ENCODE data around the gene CRTC3.
A peak's percentile ranks its signal among the peaks of the same experiment; 100 is the strongest.

Gene CRTC3, protein sequence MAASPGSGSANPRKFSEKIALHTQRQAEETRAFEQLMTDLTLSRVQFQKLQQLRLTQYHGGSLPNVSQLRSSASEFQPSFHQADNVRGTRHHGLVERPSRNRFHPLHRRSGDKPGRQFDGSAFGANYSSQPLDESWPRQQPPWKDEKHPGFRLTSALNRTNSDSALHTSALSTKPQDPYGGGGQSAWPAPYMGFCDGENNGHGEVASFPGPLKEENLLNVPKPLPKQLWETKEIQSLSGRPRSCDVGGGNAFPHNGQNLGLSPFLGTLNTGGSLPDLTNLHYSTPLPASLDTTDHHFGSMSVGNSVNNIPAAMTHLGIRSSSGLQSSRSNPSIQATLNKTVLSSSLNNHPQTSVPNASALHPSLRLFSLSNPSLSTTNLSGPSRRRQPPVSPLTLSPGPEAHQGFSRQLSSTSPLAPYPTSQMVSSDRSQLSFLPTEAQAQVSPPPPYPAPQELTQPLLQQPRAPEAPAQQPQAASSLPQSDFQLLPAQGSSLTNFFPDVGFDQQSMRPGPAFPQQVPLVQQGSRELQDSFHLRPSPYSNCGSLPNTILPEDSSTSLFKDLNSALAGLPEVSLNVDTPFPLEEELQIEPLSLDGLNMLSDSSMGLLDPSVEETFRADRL

DNA sequence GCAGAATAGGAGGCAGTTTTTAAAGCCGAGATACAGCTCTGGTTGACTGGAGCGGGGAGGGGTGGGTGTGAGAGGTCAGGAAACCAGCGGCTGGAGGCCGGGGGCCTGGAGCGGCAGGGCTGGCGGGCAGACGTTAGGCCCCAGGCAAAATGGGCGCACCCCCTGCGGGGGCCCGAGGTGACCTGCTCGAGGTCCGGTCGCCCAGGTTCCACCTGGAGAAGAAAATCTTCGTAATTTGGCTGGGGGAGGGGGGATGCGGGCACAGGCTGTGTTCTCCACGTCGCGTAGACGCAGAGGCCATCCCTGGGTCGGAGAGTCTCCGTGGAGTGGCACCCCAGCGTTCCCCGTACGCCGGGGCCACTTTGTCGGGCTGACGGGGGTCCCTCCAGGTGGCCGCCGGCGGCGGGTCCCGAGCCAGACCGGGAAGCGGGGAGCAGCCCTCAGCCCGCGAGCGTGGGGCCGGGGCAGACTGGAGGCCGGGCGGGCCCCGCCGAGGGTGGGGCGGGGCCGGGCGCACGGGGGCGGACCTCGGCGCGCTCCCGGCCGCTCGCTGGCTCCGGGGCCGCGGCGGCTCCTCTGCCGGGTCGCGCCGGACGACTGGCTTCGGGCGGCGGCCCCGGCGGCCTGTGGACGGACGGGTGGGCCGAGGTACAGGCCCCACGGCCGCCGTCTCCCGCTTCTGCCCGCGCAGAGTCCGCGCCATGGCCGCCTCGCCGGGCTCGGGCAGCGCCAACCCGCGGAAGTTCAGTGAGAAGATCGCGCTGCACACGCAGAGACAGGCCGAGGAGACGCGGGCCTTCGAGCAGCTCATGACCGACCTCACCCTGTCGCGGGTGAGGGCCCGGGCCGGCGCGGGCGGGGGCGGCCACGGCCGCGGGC is at the start of gene CRTC3:
CRTC3 (plus strand) TSS at position 553 of the 879 bp plus-strand sequence; CDS start at position 702, 149 bp downstream.
- Mint-ChIP-seq H3K27me3 (no peaks in the 10 kb centered on the region), H3K36me3 (no peaks in the 10 kb centered on the region), H3K4me1 (ENCODE audit: low read depth) (peaks cover 40% of the 10 kb centered on the region), H3K4me3 (peak within 1 kb of the TSS; percentile 95), H3K27ac (peak within 1 kb of the TSS; percentile 90), H3K9me3 (ENCODE audit: low read depth) (no peaks in the 10 kb centered on the region)

DNA sequence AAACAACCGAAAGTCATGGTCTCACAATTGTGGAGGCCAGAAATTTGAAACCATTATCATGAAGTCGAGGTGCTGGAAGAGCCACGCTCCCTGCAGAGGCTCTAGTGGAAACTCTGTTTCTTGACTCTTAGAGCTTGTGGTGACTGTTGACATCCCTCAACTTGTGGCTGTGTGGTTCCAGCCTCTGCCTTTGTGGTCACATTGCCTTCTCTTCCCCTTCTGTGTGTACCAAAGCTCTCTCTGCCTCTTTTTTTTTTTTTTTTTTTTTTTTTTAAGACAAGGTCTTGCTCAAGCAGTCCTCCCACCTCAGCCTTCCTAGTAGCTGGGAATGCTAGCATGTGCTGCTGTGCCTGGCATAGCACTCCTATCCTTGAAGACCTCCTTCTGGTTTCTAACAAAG is 48.7 kb upstream of the CRTC3 start:
- Mint-ChIP-seq H3K9me3 (ENCODE audit: low read depth) (no peaks in the 10 kb centered on the region), H3K4me3 (no peak overlapping the region), H3K4me1 (ENCODE audit: low read depth) (peaks cover 32% of the 10 kb centered on the region), H3K27ac (no peak overlapping the region), H3K27me3 (no peaks in the 10 kb centered on the region), H3K36me3 (peaks cover 20% of the 10 kb centered on the region)

DNA sequence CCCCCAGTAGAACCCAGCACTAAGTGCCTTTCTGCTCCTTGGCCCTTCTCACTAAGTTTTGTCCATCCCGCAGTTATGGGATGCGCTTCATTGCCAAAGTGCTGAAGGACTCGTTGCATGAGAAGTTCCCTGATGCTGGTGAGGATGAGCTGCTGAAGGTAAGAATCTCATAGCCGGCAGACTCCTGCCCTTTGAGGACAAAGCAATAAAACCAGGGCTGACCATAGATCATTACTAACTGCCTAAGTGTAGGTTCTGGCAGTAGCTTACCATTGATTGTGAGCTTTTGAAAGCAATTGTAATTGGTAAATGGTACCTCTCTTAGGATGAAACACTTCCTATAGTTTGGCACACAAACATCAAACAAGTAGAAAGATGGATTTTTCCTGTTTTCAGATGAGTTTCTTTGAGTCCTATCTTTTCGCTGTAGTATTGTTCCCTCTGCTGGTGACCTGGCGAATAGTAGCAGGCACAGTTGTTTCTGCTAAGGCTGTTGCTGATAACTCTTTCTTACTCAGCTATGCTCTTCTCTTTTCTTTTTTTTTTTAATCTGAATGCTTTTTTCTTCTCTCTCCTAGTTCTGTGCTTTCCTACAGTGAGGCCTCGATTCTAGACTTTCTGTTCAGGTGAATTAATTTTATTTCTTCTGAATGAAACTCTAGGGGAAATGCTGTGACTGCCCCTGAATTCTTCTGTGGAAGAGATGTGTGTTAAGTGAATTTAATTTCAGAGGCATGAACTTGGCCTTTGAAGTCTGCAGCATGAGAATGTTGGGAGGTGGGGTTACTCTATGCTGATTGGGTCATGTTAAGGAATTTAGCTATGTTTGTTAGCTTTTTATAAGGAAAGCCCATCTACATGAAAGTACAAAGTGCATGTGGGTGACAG is 47.4 kb upstream of the CRTC3 start:
- no peak overlapping the region for H3K27ac Mint-ChIP-seq
- H3K27me3 Mint-ChIP-seq: no peaks in the 10 kb centered on the region
- peaks cover 28% of the 10 kb centered on the region for H3K4me1 Mint-ChIP-seq (ENCODE audit: low read depth)
- no peaks in the 10 kb centered on the region for H3K9me3 Mint-ChIP-seq (ENCODE audit: low read depth)
- peaks cover 20% of the 10 kb centered on the region for H3K36me3 Mint-ChIP-seq
- H3K4me3 Mint-ChIP-seq: no peak overlapping the region

DNA sequence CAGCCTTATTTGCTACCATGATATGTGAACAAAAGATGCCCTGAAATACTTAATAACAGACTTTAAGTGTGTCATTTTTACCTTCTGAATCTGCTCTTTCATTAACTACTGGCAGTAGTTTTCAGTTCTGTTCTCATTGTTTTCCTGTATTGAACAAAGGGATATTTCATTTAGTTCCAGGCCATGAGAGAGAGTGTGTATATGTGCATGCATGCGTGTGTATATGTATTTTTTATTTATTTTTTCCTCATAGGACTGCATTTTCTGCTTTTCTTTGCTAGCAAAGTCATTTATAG is 46.8 kb upstream of the CRTC3 start:
- H3K4me3 Mint-ChIP-seq: no peak overlapping the region
- no peaks in the 10 kb centered on the region for H3K9me3 Mint-ChIP-seq (ENCODE audit: low read depth)
- H3K36me3 Mint-ChIP-seq: peaks cover 17% of the 10 kb centered on the region
- no peaks in the 10 kb centered on the region for H3K27me3 Mint-ChIP-seq
- H3K4me1 Mint-ChIP-seq (ENCODE audit: low read depth): peaks cover 26% of the 10 kb centered on the region
- H3K27ac Mint-ChIP-seq: no peak overlapping the region

DNA sequence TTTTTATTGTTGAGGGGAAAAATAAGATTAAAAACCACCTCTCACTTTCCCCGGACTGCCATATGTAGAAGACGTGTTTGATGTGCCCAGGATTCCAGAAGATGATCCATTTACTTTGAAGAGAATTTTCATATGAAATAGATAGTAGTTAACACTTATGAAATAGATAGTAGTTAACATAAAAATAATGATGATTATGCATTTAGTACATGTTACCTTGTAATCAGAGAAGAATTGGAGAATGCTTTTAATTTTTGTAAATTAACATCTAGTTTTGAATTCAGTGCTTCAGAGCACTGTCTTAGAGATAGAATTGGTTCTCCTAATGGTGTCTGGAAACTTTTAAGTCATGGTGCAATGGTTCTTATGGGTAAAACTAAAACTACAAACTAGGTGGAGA is 46.1 kb upstream of the CRTC3 start:
- Mint-ChIP-seq H3K27me3 (no peaks in the 10 kb centered on the region), H3K4me3 (no peak overlapping the region), H3K9me3 (ENCODE audit: low read depth) (no peaks in the 10 kb centered on the region), H3K36me3 (peaks cover 17% of the 10 kb centered on the region), H3K4me1 (ENCODE audit: low read depth) (peaks cover 24% of the 10 kb centered on the region), H3K27ac (no peak overlapping the region)

DNA sequence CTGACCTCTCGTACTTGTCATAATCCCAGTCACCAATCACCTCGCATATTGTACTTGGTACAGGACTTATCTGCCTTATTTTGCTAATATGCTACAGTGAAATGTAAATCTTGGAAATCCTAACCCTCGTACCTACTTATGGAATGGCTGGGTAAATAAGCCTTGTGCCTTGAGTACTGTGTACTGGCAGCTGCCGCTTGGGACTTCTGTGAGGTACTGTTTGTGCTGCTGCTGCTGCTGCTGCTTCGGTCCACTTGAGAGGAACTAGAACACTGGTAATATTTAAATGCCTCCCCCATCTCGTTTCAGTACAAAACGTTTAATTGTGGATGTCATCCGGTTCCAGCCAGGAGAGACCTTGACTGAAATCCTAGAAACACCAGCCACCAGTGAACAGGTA is 42.5 kb upstream of the CRTC3 start:
- H3K27me3 Mint-ChIP-seq: no peaks in the 10 kb centered on the region
- no peaks in the 10 kb centered on the region for H3K4me1 Mint-ChIP-seq (ENCODE audit: low read depth)
- H3K4me3 Mint-ChIP-seq: no peak overlapping the region
- no peak overlapping the region for H3K27ac Mint-ChIP-seq
- H3K36me3 Mint-ChIP-seq: peaks cover 23% of the 10 kb centered on the region
- no peaks in the 10 kb centered on the region for H3K9me3 Mint-ChIP-seq (ENCODE audit: low read depth)

DNA sequence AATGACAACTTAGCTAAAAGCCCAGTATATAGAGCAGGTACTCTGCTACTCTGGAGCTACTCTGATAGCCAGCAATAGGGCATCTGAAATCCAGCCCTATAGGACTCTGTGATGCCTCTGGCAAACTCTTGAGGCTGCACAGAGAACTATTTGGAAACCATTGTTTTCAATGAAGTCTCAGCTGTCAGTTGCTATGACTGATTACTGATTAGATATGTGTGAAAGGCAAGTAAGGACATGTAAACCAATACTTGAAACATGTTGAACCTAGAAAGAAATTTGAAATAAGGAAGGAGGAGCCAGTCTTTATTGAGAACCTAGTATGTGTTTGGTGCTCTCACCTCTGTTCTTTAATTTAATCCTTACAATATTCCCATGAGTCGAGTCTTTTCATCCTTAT is 40.2 kb upstream of the CRTC3 start:
- peak overlapping the region; percentile 6 for H3K27ac Mint-ChIP-seq
- H3K36me3 Mint-ChIP-seq: peaks cover 20% of the 10 kb centered on the region

DNA sequence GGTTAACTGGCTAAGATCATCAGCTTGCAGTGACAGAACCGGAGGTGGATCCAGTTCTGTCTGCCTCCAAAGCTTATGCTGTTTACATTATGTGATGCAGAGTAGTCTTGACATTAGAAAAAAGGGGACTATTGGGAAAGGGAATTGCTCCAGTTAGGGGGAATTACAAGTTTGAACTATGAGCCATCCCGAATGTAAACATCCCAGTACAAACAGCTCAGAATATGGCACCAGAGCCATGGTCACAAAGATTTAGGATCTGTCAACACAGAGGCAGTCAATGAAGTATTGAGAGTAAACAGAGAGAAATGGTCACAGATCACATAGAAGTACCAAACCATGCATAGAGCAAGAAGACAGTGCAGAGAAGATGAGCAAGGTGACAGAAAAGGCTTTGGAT is 39.8 kb upstream of the CRTC3 start:
- H3K27ac Mint-ChIP-seq: no peak overlapping the region
- H3K4me1 Mint-ChIP-seq (ENCODE audit: low read depth): peaks cover 19% of the 10 kb centered on the region
- H3K9me3 Mint-ChIP-seq (ENCODE audit: low read depth): no peaks in the 10 kb centered on the region
- H3K27me3 Mint-ChIP-seq: no peaks in the 10 kb centered on the region
- H3K4me3 Mint-ChIP-seq: no peak overlapping the region
- H3K36me3 Mint-ChIP-seq: peaks cover 19% of the 10 kb centered on the region

More for the DNA sequence above, 40.2 kb upstream of the CRTC3 start:
- H3K4me1 Mint-ChIP-seq (ENCODE audit: low read depth): peaks cover 19% of the 10 kb centered on the region
- no peak overlapping the region for H3K4me3 Mint-ChIP-seq
- no peaks in the 10 kb centered on the region for H3K27me3 Mint-ChIP-seq
- H3K9me3 Mint-ChIP-seq (ENCODE audit: low read depth): no peaks in the 10 kb centered on the region

DNA sequence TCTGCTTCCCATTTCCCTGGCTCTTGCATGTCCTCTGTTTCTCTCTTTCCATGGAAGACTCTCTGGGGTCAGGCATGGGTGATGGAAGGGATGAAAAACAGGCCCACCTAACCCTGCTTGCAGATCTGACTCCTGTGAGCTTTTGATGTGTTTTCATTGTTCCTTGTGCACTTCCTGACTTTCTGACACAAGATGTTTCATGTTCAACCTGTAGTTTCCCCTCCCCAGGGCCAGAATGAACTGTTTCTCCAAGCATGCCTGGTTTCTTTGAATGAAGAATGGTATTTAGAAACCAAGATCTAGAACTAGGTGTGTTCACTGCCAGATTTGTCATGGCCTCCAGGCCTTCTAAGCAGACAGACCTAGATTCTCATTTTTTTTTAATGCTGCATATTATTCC is 36.1 kb upstream of the CRTC3 start:
- H3K27me3 Mint-ChIP-seq: no peaks in the 10 kb centered on the region
- no peaks in the 10 kb centered on the region for H3K9me3 Mint-ChIP-seq (ENCODE audit: low read depth)
- peak overlapping the region; percentile 54 for H3K27ac Mint-ChIP-seq
- H3K36me3 Mint-ChIP-seq: peaks cover 11% of the 10 kb centered on the region
- peaks cover 19% of the 10 kb centered on the region for H3K4me1 Mint-ChIP-seq (ENCODE audit: low read depth)
- no peak overlapping the region for H3K4me3 Mint-ChIP-seq

DNA sequence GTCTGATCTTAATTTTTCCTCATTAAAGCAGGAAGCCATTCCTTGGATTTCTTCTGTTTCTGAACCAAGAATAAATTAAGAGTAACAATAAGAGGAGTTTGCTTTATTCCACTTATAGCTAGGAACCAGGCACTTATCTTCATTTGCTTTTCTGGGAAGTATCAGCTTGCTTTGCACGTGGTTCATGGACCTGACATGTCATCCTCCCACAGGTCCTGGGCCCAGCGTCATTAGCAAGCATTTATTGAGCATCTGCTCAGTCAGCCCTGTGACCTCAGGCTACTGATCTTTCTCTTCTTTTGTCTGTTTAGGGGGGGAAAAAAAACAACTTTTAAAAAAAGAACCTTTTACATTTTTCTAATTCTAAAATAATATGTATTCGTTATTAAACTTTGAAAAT is 34.7 kb upstream of the CRTC3 start:
- Mint-ChIP-seq H3K9me3 (ENCODE audit: low read depth) (no peaks in the 10 kb centered on the region), H3K4me1 (ENCODE audit: low read depth) (peaks cover 19% of the 10 kb centered on the region), H3K36me3 (peaks cover 13% of the 10 kb centered on the region), H3K4me3 (no peak overlapping the region), H3K27ac (no peak overlapping the region), H3K27me3 (no peaks in the 10 kb centered on the region)

DNA sequence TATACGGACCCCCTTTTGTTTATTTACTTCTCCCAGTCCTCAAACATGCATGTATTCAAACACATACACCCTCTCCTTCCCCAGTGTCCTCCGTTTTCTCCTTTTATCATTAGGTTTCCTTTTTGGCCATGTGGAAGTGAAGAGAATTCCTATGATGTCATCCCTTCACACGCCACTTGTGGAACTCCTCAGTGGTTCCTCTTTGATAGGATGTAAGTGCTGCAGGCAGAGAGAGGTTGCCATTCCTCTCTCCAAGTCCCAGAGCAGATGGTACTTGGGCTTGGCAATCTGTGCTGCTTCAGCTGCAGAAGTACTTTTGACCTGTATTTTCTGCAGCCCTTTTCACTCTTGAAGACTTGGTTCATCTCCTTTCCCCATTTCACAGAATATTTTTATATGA is 32.9 kb upstream of the CRTC3 start:
- Mint-ChIP-seq H3K9me3 (ENCODE audit: low read depth) (no peaks in the 10 kb centered on the region), H3K4me3 (no peak overlapping the region), H3K27me3 (no peaks in the 10 kb centered on the region), H3K27ac (no peak overlapping the region), H3K36me3 (peaks cover 12% of the 10 kb centered on the region), H3K4me1 (ENCODE audit: low read depth) (peaks cover 19% of the 10 kb centered on the region)

DNA sequence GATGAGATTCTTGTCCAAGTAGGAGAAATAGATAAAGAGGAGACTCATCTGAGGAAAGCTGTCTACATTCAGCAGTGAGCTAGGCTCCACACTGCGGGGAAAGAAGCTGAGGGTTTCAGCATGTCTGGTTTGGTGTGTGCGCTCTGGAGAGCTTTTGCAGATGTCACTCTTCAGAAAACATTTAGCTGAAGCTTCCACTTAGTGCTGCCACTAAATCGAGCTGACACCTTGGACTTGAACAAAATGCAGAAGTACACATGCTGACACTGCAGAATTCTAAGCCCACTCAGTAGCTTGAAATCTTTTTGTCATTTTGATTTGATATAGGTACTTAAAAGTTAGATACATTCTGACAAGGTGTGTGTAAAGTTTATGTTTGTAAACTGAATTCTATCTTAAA is 32.3 kb upstream of the CRTC3 start:
- no peak overlapping the region for H3K4me3 Mint-ChIP-seq
- peaks cover 19% of the 10 kb centered on the region for H3K4me1 Mint-ChIP-seq (ENCODE audit: low read depth)
- H3K36me3 Mint-ChIP-seq: peaks cover 11% of the 10 kb centered on the region
- H3K27me3 Mint-ChIP-seq: no peaks in the 10 kb centered on the region
- no peak overlapping the region for H3K27ac Mint-ChIP-seq
- H3K9me3 Mint-ChIP-seq (ENCODE audit: low read depth): no peaks in the 10 kb centered on the region

DNA sequence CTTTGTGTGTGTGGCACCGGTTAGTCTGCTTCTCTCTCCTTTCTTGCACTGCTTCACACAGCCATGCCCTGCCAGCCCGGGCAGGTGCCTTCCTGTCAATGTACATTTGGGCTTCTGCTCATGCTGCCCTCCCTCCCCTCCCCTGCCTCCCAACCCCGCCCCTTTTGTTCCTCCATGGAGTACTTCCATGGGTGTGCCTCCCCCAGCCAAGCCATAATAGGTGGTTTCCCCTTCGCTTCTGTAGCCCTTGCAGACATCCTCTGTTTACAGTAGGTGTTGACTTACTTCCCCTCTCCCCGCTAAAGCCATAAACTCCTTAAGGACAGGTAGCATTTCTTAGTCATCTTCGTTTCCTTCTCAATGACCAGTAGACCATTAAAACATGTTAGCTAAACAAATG is 31.8 kb upstream of the CRTC3 start:
- H3K4me1 Mint-ChIP-seq (ENCODE audit: low read depth): peaks cover 15% of the 10 kb centered on the region
- H3K27me3 Mint-ChIP-seq: no peaks in the 10 kb centered on the region
- H3K9me3 Mint-ChIP-seq (ENCODE audit: low read depth): no peaks in the 10 kb centered on the region
- H3K27ac Mint-ChIP-seq: no peak overlapping the region
- no peak overlapping the region for H3K4me3 Mint-ChIP-seq
- H3K36me3 Mint-ChIP-seq: peaks cover 11% of the 10 kb centered on the region

DNA sequence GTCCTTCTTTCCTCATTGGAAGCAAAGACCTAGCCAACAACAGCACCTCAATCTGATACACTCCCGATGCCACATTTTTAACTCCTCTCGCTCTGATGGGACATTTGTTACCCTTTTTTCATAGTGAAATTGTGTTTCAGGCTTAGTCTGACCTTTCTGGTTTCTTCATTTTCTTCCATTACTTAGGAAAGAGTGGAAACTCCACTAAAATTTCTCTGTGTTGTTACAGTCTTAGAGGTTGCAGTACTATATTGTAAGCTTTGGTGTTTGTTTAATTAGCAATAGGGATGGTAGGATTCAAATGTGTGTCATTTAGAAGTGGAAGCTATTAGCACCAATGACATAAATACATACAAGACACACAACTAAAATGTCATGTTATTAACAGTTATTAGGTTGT is 29.6 kb upstream of the CRTC3 start:
- no peaks in the 10 kb centered on the region for H3K27me3 Mint-ChIP-seq
- H3K27ac Mint-ChIP-seq: no peak overlapping the region
- H3K4me3 Mint-ChIP-seq: no peak overlapping the region
- H3K9me3 Mint-ChIP-seq (ENCODE audit: low read depth): no peaks in the 10 kb centered on the region
- no peaks in the 10 kb centered on the region for H3K4me1 Mint-ChIP-seq (ENCODE audit: low read depth)
- peaks cover 8% of the 10 kb centered on the region for H3K36me3 Mint-ChIP-seq

Measured in activated naive CD8-positive, alpha-beta T cell (primary cell).